Measurements from ENCODE around the gene SH3GL1. TPM values are rescaled to one million over a fixed set of nuclear protein-coding genes. Genes with fewer than 3 reads are reported as not detected.

Gene SH3GL1
- total and polyA plus RNA-seq, 10 of the 15 experiments (the other 5 are each of a cell fraction or from before 2014, with no cell fraction given), result 0.93 to 47.4 (median 28.4) TPM

- ATAC-seq (peak; percentile 6), DNase-seq (ENCODE audit: low read depth, low spot score) (no peak), FAIRE-seq (no peak)
- ChIA-PET POLR2A (interaction anchor here (0.6 to 1.3 kb wide), 7 partner anchors 11 to 36 kb away, joined by 3 to 6 read pairs (median 3); partner anchors contain the start of gene MPND), SMC1A (ENCODE audit: uncharacterized antibody, unreplicated experiment) (no interaction called here), CTCF (interaction anchor here (0.7 to 3.3 kb wide), 8 partner anchors 9 to 102 kb away, joined by 3 to 17 read pairs (median 4); partner anchors contain the start of genes CHAF1A and SH3GL1), RAD21 (ENCODE audit: unreplicated experiment) (no interaction called here)
- no peaks in the 10 kb centered on the region for H3K9me3 ChIP-seq (replicated peaks; ENCODE audit: control insufficient read depth, insufficient read depth, low read length)
- no peak overlapping the region for H3K4me3 ChIP-seq
- 6% methylated on average over 19 of the region's 19 CpGs for WGBS (ENCODE audit: insufficient coverage, insufficient replicate concordance, low lambda C conversion rate, missing lambda C conversion rate)
- H3K79me2 ChIP-seq (ENCODE audit: control insufficient read depth, insufficient read depth, low read length), result peaks cover 53% of the 10 kb centered on the region
- H3K4me2 ChIP-seq (ENCODE audit: control insufficient read depth, insufficient read depth), result peak overlapping the region; percentile 99
- intact Hi-C loops (cut with micrococcal nuclease; ENCODE audit: unreplicated experiment) (no loop called here), in situ Hi-C loops (cut with MboI) (no loop called here)
- H3K4me1 ChIP-seq (ENCODE audit: control insufficient read depth, insufficient read depth, low read length), result peaks cover 45% of the 10 kb centered on the region
- peaks cover 20 to 44% of the 10 kb centered on the region in 2 experiments; a peak in 3 of 4 replicates for H3K36me3 ChIP-seq (ENCODE audit: control insufficient read depth in 2 of 2, insufficient read depth in 2 of 2, low read length in 1 of 2)
- no TSS peak for BruUV-seq (replicated peaks)
- H2AFZ ChIP-seq (ENCODE audit: control insufficient read depth, low read depth, low read length), result no peak overlapping the region
- H4K20me1 ChIP-seq (ENCODE audit: control insufficient read depth, insufficient read depth), result no peaks in the 10 kb centered on the region
- H3K27me3 ChIP-seq (replicated peaks in 1 of 2; ENCODE audit: control insufficient read depth in 2 of 2, insufficient read depth in 2 of 2, low read length in 1 of 2), result no peaks in the 10 kb centered on the region
- TF ChIP-seq POLR2A (IDR thresholded peaks at IDR 0.05; ENCODE audit: low read depth, low read length) (0 out of 2 replicates have a peak, but pooled peaks have one; percentile 32), BCL11A (IDR thresholded peaks at IDR 0.05; ENCODE audit: low read depth, low read length) (0 out of 2 replicates have a peak, but pooled peaks have one; percentile 4), POLR2AphosphoS5 (IDR thresholded peaks at IDR 0.05; ENCODE audit: low read length) (0 out of 2 replicates have a peak, but pooled peaks have one; percentile 12), BMI1 (IDR thresholded peaks at IDR 0.05; ENCODE audit: borderline replicate concordance) (no peak), EGR1 (IDR thresholded peaks at IDR 0.05; ENCODE audit: borderline replicate concordance in 1 of 2, low read depth in 2 of 2, low read length in 2 of 2) (peak in 1 of 2 experiments; percentile 77; a peak in 1 of 3 replicates), ZNF207 (IDR thresholded peaks at IDR 0.05; ENCODE audit: borderline replicate concordance) (no peak), SPI1 (IDR thresholded peaks at IDR 0.05; ENCODE audit: borderline replicate concordance, insufficient read depth, low read depth, low read length) (peak; percentile 68), RUNX3 (IDR thresholded peaks at IDR 0.05; ENCODE audit: low read length) (0 out of 2 replicates have a peak, but pooled peaks have one; percentile 8), SUZ12 (IDR thresholded peaks at IDR 0.05; ENCODE audit: unreplicated experiment) (no peak), ZBED1 (IDR thresholded peaks at IDR 0.05; ENCODE audit: borderline replicate concordance) (no peak)
- H3K27ac ChIP-seq (ENCODE audit: control insufficient read depth, insufficient read depth), result peak overlapping the region; percentile 98
- H3K9ac ChIP-seq (ENCODE audit: control insufficient read depth, insufficient read depth, low read length), result peak overlapping the region; percentile 57
These were observed 32.1 kb downstream of the SH3GL1 start for GRCh38 chr19:4368128-4368820.
